Fibroblast of gingiva (primary cell): ENCODE data around the gene GPX2.
A peak's percentile ranks its signal among the peaks of the same experiment; 100 is the strongest.
"Not testable (repeated sequence)": the region's sequence is repeated elsewhere in the genome, so short reads cannot be mapped to it uniquely, and the experiment has no call there.

ENCODE experiments used
- DNase-seq: peaks from one replicate; pipeline ENCODE4 v3.0.0-alpha.2; 2011; ENCODE audit warnings: low read depth

Gene GPX2

DNA sequence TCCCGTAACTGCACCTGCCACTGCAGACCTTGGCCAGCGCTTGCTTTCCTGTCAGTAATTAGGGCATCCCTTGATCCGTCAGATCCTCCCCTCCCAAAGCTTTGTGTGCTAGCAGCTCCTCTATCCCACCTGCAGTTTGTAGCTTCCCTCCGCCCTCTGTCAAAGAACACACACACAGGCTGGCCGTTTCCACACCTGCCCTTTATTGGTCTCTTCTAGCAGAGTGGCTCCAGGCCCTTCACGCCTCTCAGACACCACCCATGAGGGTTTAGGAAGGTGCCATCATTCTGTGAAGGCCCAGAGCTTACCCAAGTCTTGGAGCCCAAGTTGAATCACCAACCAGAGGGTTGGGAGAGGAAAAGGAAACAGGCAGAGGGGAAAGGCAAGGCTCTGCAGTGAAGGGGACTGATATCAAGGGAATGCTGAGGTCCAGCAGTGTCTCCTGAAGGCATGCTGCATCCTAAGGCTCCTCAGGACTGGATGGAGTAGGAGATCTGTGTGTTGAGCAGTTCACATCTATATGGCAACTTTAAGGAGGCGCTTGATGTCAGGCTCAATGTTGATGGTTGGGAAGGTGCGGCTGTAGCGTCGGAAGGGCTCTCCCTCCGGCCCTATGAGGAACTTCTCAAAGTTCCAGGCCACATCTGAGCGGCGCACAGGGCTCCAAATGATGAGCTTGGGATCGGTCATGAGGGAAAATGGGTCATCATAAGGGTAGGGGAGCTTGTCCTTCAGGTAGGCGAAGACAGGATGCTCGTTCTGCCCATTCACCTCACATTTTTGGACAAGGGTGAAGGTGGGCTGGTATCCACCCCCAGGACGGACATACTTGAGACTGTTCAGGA lies 3.4 kb downstream of the GPX2 start:
- no peak for DNase-seq

DNA sequence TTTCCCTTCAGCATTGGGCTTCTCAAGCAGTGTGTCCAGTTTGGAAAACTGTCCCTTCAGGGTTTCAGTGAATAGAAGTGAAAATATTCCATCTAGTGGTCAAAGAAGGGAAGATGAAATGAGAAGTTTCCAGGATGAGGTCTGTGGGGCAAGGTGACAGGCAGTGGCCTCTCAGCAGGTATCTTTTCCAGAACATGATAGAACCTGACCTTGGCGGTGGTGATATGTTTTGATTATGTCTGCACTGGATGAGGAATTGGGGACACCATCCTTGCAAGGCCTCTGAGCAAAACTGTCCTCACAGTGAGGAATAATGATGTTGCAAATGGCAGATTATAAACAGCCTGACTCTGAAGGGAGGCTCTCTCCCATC lies 4.7 kb downstream of the GPX2 start:
- no peak for DNase-seq

DNA sequence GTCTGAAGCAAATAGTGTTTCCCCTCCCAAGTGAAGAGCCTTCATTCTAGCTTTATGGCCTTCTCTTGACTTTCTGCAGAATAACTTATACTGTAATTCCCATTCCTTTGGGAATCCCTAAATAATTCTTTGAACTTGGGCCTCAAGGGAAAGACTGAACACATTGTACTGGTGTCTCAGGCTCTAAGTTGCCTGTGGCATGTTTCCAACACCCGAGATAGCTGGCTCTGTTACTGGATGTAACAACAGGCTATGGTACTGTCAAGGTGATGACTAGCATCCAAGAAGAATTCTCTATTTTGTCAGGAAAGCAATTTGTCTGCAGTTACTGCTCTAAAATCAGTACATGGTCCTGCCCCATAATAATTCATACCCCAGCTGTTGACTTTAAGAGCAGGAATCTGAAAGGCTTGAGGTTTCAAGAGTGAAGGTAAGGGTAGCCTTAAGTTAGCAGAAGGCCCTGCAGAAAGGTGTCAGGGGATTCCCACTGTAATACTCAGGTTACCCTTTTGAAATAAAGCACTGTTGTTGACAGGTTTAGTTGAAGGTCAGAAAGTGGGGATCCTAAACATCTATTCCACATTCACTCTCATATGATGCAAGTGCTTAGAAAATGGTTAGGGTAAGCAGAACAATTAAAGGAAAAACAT lies 5.2 kb downstream of the GPX2 start:
- no peak for DNase-seq

DNA sequence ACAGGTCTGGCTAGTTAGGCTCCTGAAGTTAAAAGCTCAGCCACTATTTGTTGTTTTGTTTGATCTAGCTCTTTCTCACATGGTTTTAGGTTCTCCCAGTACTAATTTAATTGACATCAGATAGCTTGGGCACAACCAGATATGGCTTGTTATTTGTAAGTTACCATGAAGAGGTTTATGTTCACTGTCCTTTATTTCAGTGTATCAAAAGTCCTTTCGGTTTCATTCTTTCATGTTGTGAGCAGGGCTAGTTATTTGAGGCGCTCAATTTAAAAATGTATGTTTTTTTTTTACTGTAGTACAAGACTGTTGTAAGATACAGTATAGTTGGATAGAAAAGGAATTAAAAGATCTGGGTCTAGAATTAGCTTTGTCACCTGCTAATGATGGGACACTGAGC lies 7.0 kb downstream of the GPX2 start:
- DNase-seq: no peak

DNA sequence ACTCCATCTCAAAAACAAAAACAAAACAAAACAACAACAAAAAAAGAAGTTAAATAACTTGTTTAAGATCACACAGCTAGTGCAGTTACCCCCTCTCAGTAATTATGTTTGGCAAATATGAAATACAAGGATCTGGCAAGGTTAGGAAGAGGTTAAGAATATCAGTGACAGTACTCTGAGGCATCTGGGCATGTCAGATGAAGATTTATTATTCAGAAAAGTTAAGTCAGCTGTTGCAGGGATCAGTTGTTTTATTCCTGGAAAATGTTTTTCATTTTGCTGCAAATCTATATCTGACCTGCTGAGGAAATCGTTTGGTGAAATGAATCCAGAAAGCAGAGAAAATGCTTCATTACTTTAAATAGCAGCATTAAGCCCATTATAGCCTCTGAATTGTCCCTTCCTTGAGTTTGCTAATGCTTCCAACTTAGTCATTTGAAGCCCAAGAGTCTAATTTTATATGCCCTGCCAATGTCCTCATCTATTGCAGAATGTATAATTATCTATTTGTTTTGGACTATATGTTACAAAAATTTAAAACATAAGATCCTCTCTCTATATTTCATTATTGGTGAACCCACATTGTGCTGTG lies 8.1 kb downstream of the GPX2 start:
- no peak for DNase-seq

DNA sequence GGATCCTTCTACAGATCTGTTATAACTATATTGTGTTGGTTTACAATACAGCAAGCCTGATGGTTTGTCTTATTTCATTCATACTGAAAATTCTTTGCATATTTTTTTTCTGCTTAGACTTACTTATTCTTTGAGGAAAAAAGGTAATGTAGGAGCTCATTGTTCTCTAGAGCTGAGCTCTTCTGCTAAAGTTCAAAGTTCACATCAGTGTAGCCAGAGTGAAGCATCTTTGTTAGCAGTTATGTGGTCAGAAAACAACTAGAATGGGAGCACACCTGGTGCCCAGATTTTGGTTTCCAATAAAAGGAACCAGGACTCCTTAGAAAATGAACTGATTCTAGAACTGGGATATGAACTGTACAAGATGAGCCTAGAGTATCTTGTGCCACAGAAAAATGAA lies 10.3 kb downstream of the GPX2 start:
- DNase-seq: no peak

DNA sequence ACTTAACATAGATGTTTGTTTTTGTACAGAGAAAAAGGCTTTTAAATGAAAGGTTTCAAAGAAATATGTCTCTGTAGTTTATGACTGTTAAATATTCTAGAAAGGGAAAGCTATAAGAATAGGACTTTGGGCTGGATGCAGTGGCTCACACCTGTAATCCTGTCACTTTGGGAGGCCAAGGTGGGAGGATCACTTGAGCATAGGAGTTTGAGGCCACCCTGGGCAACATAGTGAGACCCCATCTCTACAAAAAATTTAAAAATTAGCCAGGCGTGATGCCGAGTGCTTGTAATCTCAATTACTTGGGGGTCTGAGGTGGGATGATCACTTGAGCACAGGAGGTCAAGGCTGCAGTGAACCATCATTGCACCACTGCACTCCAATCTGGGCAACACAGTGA lies 11.4 kb downstream of the GPX2 start:
- DNase-seq: no peak

DNA sequence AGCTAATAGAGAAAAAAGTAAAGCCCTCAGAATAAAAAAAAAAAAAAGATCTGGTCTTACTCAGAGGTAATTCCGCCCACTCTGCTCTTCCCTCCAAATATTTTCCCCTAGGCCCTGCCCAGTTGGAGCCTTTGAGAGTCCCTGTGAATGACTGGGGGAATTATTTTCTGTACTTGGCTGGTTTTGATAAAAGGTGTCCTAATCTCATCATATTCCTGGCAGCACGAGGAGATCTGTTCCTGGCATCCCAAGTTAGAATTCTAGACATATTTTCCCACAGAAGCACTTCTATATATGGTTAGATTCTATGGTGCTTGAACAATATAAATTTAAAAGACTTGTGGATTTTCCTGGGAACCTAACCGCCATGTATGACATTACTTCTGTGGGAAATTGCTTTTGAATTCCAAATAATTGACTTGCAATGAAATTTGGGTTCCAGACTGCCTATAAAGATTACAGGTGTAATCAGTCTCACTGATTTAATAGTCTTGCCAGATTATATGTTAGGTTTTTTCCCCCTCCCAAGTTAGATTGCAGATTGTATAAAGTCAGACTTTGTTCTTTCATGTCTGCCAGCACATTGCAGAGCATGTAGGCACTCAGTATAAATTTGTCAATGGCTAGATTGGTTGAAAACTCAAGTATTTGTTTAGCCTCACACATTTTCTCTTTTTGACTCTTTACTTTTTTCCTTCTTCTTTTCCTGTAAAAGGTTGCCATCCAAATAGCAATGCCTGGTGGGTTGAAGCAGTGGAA lies 12.3 kb downstream of the GPX2 start:
- DNase-seq: no peak

DNA sequence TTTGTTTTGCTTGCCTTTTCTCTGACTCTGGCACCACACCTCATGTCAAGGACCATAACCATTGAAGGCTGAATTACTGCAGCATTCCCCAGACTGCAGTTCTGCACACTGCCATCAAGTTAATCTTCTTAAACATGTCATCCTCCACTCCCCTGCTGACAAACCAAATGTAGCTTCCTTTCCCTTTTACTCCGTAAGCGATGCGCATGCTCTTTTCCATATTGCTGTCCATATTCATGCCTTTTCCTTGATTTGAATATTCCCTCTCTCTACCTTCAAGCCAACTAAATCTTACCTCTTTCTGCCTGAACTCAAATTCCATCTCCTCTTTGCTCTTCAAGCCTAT lies 13.6 kb downstream of the GPX2 start:
- no peak for DNase-seq

DNA sequence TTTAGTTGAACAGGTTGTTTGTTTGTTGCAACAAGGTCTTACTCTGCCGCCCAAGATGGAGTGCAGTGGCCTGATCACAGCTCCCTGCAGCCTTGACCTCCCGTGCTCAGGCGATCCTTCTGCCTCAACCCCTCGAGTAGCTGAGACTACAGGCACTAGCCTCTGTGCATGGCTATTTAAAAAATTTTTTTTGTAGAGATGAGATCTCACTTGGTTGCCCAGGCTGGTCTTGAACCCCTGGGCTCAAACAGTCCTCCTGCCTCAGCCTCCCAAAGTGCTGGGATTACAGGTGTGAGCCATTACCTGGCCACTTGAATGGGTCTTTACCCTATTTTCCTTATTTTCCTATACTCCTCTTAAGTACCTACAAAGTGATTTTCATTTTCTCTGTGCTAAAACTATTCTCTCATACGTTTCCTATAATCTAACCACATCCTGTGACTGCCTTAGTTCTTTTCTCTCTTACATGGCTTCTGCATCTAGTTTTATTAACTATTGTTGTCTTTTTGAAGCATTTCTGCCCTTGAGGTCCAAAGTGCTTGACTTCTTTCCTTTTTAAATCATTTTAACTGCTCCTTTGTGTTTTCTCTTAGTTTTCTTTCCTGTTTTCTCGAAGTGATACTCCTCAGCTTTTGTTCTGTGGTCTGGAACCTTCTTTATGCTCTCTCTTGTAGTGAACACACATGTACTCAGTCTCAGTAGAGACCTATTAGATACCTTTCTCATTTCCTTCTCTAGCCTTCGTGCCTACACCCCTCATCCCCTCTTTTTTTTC lies 14.1 kb downstream of the GPX2 start:
- DNase-seq: no peak

DNA sequence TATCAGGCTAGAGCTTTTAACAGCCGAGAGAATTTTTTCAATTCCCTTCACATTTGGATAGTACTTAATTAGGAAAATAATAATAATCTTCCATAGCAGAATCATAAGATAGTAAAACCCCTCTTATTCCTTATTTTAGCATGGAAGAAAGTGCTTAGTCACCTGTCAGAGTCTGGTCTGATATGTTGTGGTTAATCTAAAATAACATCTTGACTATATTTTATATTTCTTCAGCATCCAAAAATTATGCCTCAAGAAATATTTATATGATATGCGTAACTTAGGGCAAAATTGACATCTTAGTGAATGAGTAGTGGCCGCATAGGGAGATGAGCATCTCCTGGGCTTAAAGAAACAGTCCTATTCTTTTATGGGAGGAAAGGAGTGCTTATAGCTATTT lies 15.5 kb downstream of the GPX2 start:
- DNase-seq: no peak

DNA sequence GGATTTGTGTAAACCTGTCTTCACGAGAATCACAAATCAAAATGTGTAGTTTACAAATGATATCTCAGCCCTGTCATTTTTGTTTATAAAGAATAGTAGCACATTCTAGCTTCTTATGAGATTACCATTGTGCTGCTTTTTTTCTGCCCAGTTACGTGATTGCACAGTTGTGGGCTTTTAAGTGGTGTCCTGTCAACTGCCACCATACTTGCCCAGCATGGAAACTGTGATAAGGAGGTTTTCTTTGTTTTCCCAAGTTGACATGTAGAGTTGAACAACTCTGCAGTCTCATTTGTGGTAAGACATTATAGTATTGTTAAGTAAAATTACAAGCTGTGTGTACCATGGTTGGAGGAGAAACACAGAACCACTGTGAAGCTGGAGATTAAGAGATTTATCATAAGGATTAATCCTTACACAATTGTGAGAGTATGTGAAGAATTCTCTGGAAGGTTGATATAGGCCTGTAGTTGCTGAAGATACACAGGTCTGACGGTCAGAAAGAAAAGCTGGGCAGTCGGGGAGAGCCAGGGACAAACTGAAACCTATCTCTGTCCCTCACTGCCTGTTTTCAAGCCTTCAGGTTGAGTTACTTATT lies 16.0 kb downstream of the GPX2 start:
- DNase-seq: no peak

DNA sequence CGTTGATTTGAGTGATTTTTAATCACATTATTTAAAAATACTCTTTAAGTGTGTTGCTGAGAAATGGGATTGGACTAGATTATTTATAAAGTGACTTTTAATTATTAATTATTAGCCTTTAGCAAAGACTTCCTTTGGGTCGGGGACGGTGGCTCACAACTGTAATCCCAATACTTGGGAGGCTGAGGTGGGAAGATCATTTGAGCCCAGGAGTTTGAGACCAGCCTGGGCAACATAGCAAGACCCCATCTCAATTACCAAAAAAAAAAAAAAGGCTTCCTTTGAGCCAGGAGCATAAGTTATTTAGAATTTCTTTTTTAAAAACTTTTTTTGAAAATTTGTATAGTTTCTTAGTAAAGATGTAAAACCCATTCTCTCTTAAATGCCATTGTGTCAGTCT lies 19.5 kb downstream of the GPX2 start:
- no peak for DNase-seq

DNA sequence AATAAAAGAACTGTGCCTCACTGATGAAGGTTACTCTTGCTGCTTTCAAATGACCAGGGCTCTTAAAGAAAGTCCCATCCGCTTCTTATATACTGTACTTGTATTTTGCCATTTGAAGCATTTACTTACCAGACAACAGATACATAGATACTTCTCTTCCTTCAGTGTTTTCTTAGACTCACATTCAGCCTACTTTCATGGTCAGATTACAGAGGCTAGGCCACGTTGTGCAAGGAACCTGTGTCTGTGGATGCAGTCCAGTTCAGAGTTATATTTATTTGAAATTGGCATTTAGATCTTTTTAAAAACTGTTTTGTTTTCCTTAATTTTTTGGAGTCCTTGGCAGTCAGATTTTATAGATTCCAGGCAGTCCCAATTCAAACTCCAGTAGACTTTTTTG lies 22.1 kb downstream of the GPX2 start:
- peak; percentile 37 for DNase-seq

DNA sequence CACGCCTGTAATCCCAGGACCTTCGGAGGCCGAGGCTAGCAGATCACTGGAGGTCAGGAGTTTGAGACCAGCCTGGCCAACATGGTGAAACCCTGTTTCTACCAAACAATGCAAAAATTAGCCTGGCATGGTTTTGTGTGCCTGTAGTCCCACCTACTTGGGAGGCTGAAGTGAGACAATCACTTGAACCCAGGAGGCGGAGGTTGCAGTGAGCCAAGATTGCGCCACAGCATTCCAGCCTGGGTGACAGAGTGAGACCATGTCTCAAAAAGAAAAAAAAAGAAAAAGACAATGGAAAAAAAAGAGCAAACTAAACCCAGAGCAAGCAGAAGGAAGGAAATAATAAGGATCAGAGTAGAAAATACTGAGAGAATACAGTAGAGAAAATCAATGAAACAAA lies 22.9 kb downstream of the GPX2 start:
- no peak for DNase-seq

DNA sequence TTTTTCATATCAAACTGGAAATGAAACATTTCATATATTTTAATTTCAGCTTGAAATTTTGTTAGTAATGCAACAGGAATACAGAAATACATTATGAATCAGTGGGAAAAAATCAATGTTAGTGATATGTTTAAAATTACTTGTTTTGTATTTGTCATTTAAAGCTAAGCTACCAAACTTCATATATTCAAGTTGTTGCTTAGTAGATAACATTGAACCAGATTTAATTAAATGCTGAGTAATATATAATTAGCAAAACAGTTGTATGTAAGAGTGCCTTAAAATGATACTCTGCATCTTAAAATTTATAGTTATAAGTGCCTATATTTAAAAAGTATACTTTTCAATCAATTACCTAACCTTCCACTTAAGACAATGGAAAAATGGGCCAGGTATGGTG lies 23.3 kb downstream of the GPX2 start:
- no peak for DNase-seq

DNA sequence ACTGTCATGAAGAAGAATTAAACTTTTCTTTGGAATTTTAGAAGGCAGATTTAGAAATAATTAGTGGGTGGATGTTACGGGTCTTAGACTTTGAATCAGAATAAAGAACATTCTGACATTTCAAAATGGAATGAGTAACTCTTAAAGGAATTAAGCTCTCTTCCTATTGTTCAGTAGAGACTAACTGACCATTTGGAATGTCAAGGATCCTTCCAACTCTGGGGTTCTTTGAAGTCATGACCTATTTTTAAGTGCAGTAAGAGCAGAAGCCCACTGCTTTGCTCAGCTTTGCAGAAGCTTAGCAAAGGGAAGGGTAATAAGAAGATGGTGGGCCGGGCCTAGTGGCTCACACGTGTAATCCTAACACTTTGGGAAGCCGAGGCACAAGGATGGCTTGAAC lies 24.3 kb downstream of the GPX2 start:
- no peak for DNase-seq

DNA sequence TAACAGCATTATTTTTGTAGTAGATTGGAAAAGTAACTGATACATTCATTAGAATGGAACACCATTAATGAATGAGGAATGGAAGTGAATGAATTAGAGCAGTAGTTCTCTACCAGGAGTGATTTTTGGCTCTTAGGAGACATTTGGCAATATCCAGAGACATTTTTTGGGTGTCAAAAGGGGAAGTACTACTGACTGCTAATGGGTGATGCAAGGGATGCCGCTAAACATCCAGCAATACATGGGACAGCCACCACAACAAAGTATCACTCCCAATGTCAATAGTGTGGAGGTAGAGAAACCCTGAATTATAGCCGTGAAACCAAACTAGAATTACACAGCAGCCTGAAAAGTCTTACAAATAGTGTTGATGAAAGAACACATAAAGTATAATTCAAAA lies 26.7 kb downstream of the GPX2 start:
- no peak for DNase-seq

DNA sequence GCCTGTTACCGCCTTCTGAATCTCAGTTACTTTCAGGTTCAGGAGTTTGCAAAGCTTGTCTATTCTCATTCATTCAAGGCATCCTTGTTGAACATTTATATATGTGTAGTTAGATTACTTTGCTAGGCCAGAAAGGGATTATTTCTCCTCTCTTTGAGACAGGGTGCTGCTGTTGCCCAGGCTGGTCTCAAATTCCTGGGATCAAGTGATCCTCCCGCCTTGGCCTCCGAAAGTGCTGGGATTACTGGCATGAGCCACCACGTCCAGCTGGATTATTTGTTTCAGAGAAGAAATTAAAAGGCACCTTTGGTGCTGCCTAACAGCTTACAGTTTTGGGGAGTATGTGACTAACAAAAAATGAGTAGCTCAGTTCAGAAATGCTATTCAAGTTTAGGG lies 27.5 kb downstream of the GPX2 start:
- DNase-seq: no peak

DNA sequence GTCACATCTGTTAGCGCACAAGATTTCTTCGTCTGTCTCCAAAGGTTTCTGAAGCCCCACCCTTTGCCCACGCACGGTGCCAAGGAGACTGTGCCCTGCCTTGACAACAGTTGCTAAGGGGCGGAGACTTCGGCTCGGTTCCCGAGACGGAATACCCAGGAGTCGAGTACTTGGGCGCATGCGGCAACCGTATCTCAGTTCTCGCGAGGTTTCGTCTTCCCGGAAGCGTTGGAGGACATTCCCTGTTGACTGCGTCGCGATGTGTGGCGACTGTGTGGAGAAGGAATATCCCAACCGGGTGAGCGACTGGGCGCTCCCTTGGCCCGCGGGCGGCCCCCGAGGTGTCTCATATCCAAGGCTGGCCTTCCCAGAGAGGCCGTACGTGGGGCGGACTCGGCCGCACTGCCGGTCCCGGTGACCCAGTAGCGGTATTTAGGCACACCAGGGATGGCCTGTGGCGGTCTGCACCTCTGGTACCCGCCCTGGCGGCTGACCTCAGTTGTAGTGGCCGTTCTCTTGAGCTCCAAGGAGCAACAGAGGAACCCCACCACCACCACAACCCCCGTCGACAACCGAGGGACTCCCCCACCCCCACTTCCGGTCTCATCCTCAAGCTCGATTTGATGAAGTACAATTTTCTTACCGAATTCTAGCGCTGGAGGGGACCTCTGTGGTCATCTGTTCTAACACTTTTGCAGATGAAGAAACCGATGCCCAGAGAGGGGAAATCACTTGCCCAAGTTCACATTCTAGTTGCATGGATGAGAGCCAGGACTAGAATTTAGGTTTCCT lies 28.1 kb downstream of the GPX2 start, which contains the start of gene CHURC1:
CHURC1 (plus strand) TSS at position 219 of the 792 bp plus-strand sequence; CDS start at position 260, 41 bp downstream.
- peak; percentile 98 for DNase-seq

DNA sequence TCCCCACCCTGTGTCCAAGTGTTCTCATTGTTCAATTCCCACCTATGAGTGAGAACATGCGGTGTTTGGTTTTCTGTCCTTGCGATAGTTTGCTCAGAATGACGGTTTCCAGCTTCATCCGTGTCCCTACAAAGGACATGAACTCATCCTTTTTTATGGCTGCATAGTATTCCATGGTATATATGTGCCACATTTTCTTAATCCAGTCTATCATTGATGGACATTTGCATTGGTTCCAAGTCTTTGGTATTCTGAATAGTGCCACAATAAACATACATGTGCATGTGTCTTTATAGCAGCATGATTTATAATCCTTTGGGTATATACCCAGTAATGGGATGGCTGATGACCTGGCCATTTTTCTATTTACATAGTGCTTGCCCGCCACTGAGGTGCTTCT lies 29.1 kb downstream of the GPX2 start:
- DNase-seq: not testable (repeated sequence)
